GM21528 (cell line): ENCODE measurements around the gene MACROD1.

Experiments
- ATAC-seq: cut with Tn5 transposase; IDR thresholded peaks from one replicate; pipeline ENCODE4 v1.9.1; 2021; ENCODE audit warnings: mild to moderate bottlenecking, moderate library complexity; ENCODE audit not compliant: unreplicated experiment, low FRiP score

Gene MACROD1

DNA sequence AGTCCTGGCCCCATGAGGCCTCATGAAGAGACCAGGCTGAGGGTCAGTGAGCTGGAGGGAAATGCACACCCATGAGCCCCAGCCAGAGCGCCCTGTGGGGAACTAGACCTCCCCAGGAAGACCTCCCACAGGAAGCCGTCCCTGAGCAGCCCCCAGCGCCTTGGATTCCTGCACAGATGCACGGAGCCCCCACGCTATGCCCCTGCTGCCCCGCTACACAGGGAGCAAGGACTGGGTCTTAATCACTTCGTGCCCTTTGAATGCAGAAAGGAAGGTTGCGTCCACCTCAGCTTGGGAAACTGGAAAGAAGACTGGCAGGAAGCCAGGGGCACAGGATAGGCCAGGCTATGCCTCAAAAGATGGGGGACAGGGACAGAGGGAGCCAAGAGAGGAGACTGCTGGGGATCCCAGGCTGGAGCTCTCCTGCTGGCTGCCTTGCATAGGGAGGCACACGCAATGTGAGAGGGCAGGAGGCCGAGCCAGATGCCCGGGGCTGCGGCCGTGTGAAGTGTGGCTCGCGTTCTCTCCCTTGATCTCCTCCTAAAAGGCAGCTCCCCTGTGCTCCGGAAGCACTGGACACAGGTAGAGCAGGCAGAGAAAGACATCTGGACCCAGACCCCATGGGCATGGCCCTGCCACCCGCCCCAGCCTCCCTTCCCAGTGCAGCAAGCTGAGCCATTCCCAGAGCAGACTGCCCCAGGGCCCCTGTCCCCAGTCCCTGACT, 32.8 kb downstream of the MACROD1 start:
- ATAC-seq = no peak

DNA sequence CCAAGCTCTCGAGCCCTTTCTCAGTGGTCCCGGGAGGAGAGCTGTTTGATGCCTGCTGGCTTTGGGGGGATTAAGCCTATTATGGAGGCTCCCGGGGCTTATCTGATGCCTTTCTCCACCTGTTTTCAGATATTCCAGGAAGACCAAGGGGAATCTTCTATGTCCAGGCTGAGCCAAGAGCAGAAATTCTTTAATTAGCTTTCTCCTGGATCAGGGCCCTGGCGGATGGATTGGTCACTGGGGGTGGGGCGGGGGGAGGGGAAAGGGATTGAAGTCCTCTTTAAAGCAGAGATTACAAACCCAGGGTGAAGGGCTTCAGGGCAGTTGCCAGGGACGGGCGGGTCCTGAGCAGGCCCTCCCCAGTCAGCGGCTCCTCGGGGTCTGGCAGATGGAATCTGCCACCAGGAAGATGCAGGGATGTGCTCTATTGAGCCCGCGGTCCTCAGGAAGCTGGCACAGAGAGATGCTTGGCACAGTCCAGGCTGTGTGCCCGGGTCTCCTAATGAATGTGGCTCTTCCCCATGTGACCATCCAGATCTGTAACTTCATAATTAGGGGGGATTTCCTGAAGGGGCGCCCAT, 33.6 kb downstream of the MACROD1 start:
- ATAC-seq = no peak

DNA sequence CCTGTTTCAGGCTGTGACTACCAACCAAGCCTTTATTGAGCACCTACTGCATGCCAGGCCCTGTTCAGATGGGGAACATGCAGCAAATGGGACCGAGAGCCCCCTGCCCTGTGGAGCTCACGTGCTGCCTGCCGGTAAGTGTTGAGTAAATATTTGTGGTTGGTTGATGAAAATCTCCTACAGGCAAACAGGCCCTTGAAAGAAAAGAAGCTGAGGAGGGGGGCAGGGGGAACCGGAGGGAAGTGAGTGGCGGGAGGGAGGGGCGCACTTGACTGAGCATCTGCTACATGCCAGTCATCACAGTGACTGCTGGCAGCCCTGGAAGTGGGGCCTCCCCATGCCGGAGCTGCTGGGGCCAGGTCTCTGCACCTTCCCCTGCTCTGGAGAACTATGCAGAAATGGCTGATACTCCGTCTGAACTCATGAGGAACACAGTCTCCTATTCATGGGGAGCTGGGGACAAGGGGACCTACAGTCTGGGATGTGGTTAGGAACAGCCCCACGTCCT, 34.2 kb downstream of the MACROD1 start:
- no peak for ATAC-seq

DNA sequence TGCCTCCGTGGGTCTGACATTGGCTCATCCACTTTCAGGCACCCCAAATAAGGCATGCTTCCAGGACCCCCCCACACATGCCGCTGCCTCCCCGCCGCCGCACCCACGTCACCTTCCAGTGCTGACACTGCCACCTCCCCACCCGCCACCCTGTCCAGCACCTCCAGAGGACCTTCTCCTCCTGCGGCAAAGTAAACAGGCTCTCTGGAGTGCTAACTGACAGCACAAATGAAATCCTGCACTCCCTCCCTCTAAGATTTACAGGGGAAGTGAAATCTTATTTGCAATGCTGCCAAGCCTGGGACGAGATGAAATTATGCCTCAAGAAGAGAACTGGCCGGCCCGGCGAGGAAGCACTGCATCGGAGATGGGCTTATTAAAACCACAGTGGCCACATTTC, 35.3 kb downstream of the MACROD1 start:
- no peak for ATAC-seq

DNA sequence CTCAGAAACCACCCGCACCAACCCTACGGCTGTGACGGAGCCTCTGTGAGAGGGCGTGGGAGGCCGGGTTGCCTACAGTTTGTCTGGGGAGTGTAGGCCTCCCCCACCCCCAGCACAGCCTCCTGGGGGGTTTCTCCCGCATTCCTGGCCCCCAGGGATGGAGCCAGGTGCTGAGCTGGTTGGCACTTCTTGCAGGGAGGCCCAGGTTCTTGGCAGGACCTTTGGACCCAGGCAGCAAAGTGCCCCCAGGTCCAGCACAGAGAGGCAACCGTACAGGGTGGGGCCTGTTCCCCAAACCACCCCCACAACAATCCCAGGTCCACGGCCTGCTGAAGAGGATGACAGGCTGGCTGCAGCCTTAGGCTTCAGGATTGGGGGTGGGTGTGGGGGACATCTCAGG, 36.5 kb downstream of the MACROD1 start:
- ATAC-seq = no peak

DNA sequence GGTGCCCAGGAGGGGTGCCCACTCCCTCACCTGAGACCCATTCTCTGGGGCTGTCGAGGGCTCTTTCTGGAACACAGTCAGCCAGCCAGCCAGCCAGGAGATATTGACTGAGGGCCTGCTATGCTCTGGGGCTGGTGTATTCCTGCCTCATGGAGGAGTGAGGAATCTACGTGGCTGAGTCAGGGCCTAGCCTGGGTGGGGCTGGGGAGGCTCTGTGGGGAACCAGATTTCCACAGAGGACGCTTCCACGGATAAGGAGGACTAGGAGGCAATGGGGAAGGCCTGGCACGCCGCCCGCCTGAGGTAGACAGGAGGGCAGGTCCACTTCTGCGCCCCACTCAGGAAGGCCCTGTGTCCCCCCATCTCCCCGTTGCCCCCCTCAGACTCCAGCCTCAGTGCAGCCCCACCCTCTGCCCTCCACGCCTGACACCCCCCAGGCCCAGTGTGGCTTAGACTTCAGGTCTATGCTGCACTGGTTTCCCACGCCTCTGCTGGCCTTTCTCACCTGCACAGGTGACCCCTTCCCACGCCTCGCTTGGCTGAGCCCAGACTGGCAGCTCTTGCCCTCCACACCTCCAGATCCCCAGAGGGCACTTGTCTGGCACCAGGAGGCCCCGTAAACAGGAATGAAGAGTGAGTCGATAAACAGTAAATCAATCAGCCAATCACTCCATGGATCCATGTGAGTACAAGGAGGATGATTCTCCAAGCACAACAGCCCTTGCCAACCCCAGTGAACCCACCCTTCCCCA, 37.5 kb downstream of the MACROD1 start:
- no peak for ATAC-seq

DNA sequence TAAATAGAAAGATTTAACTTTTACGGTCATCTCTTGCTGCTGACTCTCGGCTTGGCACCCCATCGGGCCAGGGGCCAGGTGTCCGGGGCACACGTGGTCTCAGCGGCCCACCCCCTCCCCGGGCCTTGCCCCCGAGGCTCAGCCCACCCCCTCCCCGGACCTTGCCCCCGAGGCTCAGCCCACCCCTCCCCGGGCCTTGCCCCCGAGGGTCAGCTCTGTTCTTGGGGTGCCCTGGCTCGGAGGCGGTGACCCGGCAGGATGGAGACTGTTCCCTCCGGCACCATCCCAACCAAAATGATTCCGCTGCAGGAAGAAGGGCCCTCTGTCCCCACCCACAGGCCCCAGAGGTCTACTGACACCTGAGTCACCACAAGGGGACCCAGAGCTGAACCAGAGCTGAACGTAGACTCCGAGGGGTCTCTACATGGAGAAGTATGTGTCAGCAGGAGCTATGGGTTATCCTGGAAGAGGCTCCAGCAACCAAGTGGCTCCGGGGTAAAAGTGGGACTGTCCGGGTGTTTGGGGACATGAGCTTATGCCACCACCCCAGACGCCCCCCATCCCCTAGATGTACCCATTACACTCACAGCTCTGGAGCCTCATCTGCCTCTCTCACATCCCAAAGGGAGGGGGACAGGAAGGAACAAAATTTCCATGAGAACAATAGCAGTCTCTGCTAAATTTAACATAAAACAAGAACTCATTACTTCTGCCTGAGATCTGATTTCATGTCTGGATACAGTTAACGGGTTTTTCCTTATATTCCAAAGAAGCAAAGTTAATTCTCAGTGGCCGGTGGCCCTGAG, 38.4 kb downstream of the MACROD1 start:
- no peak for ATAC-seq

DNA sequence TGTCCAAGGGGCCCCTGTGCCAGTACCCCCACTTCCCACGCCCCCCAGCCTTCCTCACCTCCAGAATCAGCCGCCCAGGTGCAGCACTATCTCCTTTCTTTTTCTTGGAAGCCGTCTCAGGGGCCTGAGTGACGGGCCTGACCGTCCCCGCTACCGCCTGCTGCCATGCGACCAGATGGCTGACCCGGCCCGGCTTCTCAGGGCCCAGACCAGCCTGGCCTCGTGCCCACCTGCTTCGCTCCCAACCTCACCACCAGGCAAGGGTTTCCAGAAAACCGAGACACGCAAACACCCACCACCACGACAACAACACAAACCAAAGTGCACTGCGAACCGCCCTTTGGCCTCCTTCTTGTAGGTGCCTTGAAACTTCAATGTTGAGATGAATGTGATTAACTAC, 39.1 kb downstream of the MACROD1 start:
- ATAC-seq = no peak

DNA sequence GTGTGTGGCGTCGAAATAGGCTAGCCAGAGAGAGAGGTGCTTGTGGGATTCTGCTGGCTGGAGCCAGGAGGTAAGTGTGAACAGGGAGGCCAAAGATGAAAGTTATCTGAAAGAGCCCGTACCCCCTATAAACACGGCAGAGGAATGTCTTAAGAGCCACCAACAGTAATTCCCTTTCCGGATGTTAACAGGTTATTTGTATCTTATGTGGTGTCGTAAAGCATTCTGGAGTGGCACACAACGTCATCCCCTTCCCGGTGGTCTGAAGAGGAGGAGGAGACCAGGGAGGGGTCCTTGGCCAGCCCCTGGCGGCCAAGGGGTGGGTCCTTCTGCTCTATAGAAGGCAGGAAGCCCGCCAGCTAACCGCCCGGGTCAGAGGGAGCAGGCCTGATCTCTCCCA, 39.5 kb downstream of the MACROD1 start:
- ATAC-seq = no peak

DNA sequence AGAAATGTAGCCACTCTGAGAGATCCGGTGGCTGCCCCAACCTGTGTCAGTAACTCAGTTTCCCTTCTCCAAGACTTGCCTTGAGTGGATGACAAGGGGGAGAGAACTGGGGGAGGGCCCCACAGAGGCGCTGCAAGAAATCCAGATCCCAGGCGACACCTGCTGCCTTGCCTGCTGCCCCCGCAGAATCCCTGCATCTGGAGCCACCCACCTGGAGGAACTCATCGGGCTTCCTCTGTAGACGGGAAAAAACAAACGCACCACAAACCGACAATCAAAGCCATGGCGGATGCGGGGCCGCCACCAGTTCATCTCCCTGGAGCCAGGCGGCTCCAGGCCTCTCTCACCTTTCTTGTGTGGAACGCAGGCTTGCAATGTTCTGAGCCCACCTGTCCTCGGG, 40.2 kb downstream of the MACROD1 start:
- ATAC-seq = no peak

DNA sequence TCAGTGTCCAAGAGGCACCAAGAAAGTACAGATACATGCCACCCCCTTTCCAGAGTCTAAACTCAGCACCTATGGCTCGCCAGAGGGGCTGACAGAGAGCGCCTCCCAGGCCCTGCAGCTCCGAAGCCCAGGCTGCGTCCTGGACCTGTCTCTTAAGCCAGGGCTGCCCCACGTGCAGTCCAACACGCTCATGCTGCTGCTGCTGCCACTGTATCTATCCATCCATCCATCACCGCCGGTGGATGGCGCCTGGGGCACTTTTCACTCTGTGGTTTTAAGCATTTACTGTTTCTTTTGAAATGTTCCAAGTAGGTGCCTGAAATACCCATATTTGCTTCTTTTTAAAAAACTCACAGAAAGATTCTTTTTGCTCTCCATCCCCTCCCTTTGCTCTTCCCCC, 41.8 kb downstream of the MACROD1 start:
- ATAC-seq = no peak

DNA sequence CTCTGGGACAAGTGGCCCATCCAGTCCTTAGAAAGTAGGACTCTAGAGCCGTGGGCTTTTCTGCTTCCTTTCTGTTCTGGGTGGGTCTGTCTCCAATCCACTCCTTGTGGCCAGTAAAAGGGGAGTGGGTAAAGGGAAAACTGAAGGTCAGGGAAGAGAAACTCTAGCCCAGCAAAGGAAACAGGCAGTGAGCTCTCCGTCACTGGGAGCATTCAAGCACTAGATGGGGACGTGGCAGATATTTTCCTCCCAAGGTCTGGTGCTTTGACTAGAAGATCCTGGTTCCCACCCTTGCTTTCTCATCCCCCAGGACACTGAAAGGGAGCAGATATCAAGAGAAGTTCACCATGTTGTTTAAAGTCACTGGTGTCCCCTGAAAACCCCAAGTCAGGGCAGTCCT, 42.2 kb downstream of the MACROD1 start:
- ATAC-seq = no peak

DNA sequence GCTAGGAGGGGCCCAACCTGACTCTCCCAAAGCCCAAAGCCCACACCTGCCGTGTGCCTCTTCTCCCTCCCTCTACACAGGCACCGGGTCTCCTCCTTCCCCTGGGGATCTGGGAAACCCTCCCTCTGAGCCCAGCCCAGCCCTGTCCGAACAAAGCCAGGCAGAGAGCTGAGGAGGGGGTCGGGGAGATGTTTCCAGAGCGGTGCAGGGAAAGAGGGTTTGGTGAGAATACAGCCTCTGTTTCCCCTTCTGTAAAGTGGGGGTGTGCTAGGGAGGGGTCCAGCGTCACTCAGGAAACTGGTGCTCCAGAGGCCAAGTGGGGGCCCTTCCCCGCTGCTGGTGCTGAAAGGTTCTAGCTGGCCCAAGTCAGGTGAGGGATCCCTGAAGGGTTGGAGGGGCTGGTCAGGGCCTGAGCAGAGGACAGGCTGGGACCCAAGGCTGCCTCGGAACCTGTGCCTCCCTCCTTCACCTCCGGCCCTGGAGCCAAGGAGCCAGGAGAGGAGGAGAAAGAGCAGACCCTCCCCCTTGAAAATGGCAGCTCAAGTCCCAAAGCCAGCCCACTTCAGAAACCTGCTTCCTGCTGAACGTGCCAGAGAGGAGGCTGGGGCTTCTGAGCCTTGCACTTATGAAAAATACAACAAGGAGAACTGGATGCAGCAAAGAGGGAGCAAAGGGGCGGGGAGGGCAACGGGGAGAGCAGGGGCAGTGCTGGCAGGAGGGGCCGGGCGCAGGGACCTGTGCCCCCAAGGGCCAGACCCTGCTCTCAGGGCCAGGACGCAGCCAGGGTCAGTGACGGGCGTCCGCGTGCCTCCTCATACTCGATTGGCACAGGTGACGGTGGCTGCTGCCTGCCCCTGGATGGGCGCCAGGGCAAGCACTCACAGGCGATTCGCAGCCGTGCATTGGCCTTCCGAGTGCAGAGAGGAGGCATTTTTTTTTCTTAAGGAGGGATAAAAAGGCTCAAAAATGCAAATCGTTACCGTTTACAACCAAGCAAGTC, 43.2 kb downstream of the MACROD1 start:
- no peak for ATAC-seq

DNA sequence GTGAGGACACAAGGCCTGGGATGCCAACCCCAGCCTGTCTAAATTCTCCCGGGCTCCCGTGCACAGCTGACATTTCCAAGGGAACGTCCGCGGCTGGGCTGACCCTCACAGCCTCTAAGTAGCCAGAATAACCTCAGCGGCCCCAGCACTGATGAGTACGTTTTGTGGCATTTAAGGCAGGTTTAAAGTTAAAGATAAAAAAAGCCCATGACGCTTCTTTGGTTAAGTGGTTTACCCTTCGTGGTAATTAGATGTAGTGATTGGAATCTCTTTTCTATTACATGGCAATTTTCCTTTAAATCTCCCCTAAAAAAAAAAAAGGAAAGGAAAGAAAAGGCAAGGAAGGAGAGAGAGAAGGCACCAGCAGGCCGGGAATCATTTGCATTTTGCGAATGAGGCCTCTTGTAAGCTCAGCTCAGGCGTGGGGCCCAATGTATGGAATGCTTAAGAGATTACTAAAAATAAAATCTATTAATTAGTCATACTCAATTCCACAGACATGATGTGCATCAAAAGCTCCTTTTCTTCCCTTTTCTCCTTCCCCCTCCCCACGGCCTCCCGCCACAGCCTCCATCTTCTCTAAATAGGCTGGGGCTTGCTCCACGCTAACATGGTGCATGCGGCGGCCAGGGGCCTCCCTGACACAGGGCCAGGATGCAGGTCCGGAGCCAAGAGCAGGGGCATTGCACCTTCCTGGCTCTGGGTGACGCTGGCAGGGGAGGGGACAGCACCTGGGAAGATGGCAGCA, 44.1 kb downstream of the MACROD1 start:
- no peak for ATAC-seq

DNA sequence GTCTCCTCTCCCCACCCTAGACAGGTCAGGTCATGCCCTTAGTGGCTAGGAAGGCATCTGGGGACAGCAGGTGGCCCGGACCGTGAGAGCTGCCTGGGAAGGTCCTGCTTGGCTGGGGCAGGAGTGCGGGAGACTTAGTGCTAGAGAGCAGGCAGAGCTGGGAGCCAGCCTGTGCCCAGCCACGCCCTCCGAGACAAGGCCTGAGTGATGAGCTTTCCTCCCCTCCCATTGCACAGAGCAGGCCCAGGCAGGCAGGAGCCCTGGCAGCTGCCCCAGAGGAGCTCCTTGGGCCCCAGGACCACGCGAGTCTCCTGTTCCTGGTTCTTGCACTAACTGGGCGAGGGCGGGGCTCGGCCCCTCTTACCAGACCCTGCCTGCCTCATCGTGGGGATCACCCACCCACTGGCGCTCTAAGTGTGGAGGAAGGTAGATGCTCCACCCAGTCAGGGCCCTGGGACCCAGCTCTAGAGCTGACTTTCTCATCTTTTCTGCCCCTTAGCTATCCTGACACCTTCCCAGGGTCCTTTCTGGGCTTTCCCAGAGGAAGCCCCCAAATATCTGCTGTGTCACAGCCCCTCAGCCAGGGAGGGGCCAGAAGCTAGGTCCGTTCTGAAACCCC, 44.9 kb downstream of the MACROD1 start:
- ATAC-seq = no peak

DNA sequence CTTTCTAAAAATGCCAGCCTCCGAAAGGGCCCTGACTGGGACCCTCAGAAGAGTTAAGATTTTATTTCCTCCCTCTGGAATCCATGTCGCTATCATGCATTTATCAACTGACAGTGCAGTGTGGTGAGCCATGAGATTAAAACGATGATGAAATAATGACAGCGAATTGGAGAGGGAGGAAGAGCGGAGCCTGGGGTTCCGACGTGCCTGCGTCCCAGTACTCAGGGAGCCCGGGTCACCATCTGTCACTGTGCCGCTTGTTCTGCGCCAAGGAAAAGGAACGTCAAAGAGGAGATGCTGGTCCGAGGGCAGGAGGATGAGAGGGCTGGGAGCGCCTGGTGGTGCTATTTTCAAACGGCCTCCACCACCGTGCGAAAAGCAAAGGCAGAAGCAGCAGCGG, 46.2 kb downstream of the MACROD1 start:
- ATAC-seq = no peak

DNA sequence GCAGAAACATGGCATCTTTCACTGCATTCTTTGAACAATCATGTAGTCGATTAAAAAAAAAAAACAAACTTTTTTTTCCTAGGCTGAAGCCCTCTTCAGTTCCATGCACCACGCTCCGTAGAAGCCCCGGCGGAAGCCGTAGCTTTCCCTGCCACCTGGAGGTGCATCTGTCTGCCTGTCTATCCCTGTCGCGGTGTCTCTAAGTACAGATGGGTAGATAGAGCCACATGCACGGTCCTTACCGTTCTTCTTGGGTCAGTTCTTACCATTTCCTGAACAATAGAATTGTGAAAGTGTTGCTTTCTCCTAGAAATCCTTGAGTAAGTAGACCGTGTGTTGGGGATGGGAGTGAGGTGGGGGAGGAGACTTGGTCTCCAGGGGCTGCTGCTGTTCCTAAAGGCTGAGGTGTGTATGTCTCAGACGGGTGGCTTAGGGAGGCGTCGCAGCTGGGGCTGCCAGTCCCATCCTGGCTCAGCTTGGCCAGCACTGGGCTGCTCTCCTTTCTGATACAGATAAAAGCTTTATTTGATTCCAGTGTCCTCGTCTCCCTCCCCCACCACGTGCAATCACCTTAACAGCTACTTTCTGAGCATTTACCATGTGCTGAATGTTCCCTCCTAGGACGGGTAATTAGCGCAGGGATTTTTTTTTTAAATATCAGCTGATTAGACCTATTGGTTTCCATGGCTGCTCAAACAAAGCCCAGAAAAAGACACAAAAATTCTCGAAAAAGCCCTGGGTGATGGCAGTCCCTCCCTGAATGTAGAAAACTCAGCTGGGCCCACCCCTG, 46.8 kb downstream of the MACROD1 start:
- ATAC-seq = no peak
